Fibroblast of mammary gland (primary cell): ENCODE measurements around the gene OR8K5.
"Not testable (repeated sequence)": the region's sequence is repeated elsewhere in the genome, so short reads cannot be mapped to it uniquely, and the experiment has no call there.

Experiments
- DNase-seq: peaks from one replicate; pipeline ENCODE4 v3.0.0-alpha.2; 2010; ENCODE audit warnings: low read depth
- H3K4me3 ChIP-seq: 2 replicates; pipeline ENCODE4 v1.5.1; 2011; ENCODE audit warnings: low read depth, mild to moderate bottlenecking, low read length, moderate library complexity; ENCODE audit not compliant: control insufficient read depth
- CTCF ChIP-seq: conservative IDR thresholded peaks from 2 replicates; pipeline ENCODE4 v1.5.1; 2011; ENCODE audit warnings: low read depth, low read length, inconsistent platforms; ENCODE audit not compliant: control insufficient read depth, insufficient read depth

Gene OR8K5

DNA sequence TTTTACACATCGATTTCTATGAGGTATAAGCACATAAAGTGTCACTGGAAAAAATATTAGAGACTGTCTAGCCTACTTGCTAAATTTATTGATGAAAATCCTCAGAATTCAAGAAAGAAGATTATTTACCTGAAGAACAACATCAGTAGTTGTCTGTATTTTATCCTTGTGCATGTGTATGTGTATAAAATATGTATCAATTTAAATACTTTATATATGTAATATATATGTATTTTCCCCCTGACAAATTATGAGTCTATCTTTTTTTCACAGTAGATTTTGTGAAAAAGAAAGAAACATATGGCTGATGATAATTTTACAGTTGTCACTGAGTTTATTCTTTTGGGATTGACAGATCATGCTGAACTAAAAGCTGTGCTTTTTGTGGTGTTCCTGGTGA is 16.2 kb upstream of the OR8K5 start, which contains the start of gene OR5J2:
Gene OR5J2, plus strand, starts transcription at position 301 of the 400 bp plus-strand sequence. Its CDS starts 0 bp downstream, at position 301.
- no peak within 1 kb of the TSS for H3K4me3 ChIP-seq
- TF ChIP-seq CTCF: no peak
- DNase-seq: no peak

GRCh38 chr11:56172256-56172830 is 12.2 kb upstream of the OR8K5 start:
- H3K4me3 ChIP-seq: no peak overlapping the region
- DNase-seq: no peak
- TF ChIP-seq CTCF: no peak

DNA sequence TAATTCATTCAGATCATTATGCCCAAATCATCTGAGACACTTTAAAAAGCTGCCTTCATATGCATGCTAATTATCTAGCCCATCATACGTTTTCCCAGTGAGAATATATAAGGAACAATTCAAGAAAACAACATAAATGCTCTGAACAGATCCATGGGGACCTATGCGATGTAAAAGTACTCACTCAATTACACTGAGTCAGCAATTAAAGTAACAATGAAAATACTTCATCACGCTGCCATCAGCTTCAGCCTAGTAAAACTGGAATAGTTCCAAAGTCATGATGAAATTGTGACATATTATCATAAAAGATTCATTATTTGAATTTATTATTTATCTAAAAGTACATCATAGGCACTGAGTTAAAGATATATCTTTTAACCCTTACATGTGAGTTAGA is 3.7 kb upstream of the OR8K5 start:
- TF ChIP-seq CTCF: no peak
- no peak overlapping the region for H3K4me3 ChIP-seq
- DNase-seq: no peak

GRCh38 chr11:56152333-56152732 is 7.8 kb downstream of the OR8K5 start:
- no peak for TF ChIP-seq CTCF
- no peak for DNase-seq
- H3K4me3 ChIP-seq: no peak overlapping the region

- H3K4me3 ChIP-seq: no peak overlapping the region
- TF ChIP-seq CTCF: no peak
- DNase-seq: no peak
Observed at GRCh38 chr11:56151376-56151775, 8.7 kb downstream of the OR8K5 start.

- not testable (repeated sequence) for DNase-seq, H3K4me3 ChIP-seq
Observed at GRCh38 chr11:56143681-56144080, 16.4 kb downstream of the OR8K5 start.

GRCh38 chr11:56140151-56140661 is 19.9 kb downstream of the OR8K5 start, which contains the start of gene OR8J3:
OR8J3 (minus strand) TSS chr11:56140201; CDS start chr11:56137718, 2,483 bp downstream.
- TF ChIP-seq CTCF: no peak

More at GRCh38 chr11:56140151-56140661, 19.9 kb downstream of the OR8K5 start, which contains the start of gene OR8J3:
- no peak for DNase-seq
- H3K4me3 ChIP-seq: no peak within 1 kb of the TSS
